ENCODE results near the gene RAB44. TPM values are rescaled to one million over a fixed set of nuclear protein-coding genes. Genes with fewer than 3 reads are reported as not detected.

The RAB44 gene
- total RNA-seq, 4 donors from 2014 or later = 0.10 to 0.65 (median 0.26) TPM

DNA sequence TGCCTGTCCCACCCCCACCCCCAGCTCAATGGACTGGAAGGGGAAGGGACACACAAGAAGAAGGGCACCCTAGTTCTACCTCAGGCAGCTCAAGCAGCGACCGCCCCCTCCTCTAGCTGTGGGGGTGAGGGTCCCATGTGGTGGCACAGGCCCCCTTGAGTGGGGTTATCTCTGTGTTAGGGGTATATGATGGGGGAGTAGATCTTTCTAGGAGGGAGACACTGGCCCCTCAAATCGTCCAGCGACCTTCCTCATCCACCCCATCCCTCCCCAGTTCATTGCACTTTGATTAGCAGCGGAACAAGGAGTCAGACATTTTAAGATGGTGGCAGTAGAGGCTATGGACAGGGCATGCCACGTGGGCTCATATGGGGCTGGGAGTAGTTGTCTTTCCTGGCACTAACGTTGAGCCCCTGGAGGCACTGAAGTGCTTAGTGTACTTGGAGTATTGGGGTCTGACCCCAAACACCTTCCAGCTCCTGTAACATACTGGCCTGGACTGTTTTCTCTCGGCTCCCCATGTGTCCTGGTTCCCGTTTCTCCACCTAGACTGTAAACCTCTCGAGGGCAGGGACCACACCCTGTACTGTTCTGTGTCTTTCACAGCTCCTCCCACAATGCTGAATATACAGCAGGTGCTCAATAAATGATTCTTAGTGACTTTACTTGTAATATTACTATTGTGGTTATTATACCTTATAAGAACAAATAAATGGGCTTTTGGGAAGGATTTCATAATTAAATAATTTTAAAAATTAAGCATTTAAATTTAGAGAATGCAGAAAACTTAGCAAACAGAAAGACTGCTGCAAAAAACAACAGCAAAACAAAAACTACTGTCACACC, 10.7 kb upstream of the RAB44 start:
- 88 to 90% methylated on average over 10 of the region's 10 CpGs for WGBS, 2 donors
- H3K4me3 ChIP-seq (ENCODE audit: low read depth, poor library complexity, severe bottlenecking) = no peak overlapping the region
- TF ChIP-seq POLR2A (IDR thresholded peaks at IDR 0.05) (no peak), CTCF (IDR thresholded peaks at IDR 0.05) (no peak)
- DNase-seq (ENCODE audit: low spot score in 2 of 2) = peak in 1 of 2 donors; percentile 72
- intact Hi-C loops (cut with DNase I; ENCODE audit: low total_unique reads) = no loop called here

DNA sequence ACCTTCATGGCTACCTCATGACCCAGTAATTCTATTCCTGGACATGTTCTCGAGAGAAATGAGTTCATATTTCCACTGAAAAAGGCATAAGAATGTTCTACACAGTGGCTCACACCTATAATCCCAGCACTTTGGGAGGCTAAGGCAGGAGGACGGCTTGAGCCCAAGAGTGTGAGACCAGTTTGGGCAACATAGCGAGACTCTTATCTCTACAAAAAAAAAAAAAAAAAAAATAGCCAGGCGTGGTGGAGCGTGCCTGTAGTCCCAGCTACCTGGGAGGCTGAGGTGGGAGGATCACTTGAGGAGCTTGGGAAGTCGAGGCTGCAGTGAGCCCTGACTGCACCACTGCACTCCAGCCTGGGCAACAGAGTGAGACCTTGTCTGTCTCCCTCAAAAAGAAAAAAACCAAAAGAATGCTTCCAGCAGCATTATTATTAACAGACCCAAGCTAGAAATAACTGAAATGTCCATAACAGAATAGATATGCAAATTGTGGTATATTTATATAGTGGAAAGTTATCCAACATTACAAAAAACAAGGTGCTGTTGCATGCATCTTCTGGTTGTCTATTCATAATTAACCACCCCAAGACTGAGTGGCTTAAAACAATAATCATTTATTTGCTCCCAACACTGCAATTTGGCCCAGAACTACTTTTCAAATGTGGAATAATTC, 9.4 kb upstream of the RAB44 start:
- TF ChIP-seq CTCF (IDR thresholded peaks at IDR 0.05) (no peak), POLR2A (IDR thresholded peaks at IDR 0.05) (no peak)
- 94 to 96% methylated on average over 6 of the region's 6 CpGs for WGBS, 2 donors
- intact Hi-C loops (cut with DNase I; ENCODE audit: low total_unique reads) = no loop called here

GRCh38 chr6:36688739-36689075, 8.9 kb upstream of the RAB44 start:
- 90 to 94% methylated on average over 5 of the region's 5 CpGs for WGBS, 2 donors
- TF ChIP-seq CTCF (IDR thresholded peaks at IDR 0.05) (no peak), POLR2A (IDR thresholded peaks at IDR 0.05) (no peak)
- DNase-seq (ENCODE audit: low spot score in 2 of 2) = peak in 1 of 2 donors; percentile 61
- intact Hi-C loops (cut with DNase I; ENCODE audit: low total_unique reads) = no loop called here
- no peak overlapping the region for H3K4me3 ChIP-seq (ENCODE audit: low read depth, poor library complexity, severe bottlenecking)

More for the DNA sequence above, 9.4 kb upstream of the RAB44 start:
- DNase-seq (ENCODE audit: low spot score in 2 of 2) = peak in 1 of 2 donors; percentile 72
- H3K4me3 ChIP-seq (ENCODE audit: low read depth, poor library complexity, severe bottlenecking) = no peak overlapping the region

GRCh38 chr6:36691011-36691410, 6.6 kb upstream of the RAB44 start:
- intact Hi-C loops (cut with DNase I; ENCODE audit: low total_unique reads) = no loop called here
- H3K4me3 ChIP-seq (ENCODE audit: low read depth, poor library complexity, severe bottlenecking) = no peak overlapping the region
- 85 to 89% methylated on average over 4 of the region's 4 CpGs for WGBS, 2 donors
- no peak for TF ChIP-seq POLR2A (IDR thresholded peaks at IDR 0.05)
- no peak for TF ChIP-seq CTCF (IDR thresholded peaks at IDR 0.05)
- DNase-seq (ENCODE audit: low spot score in 2 of 2) = no peak

- TF ChIP-seq POLR2A (IDR thresholded peaks at IDR 0.05) = no peak
- no peak for TF ChIP-seq CTCF (IDR thresholded peaks at IDR 0.05)
- no peak for DNase-seq (ENCODE audit: low spot score in 2 of 2)
- WGBS, 2 donors = 96 to 98% methylated on average over 2 of the region's 2 CpGs
- intact Hi-C loops (cut with DNase I; ENCODE audit: low total_unique reads) = no loop called here
- no peak overlapping the region for H3K4me3 ChIP-seq (ENCODE audit: low read depth, poor library complexity, severe bottlenecking)
Observed at GRCh38 chr6:36691612-36692011, 6.0 kb upstream of the RAB44 start.

Data from lower leg skin (tissue), 4 donors.